ENCODE results near the gene ITGA11. TPM values are rescaled to one million over a fixed set of nuclear protein-coding genes. Genes with fewer than 3 reads are reported as not detected.

The ITGA11 gene
- total RNA-seq, 5 donors from 2014 or later (not counting 1 experiment from before 2014, with no cell fraction given) = 0.07 to 0.95 (median 0.18) TPM; not detected in 2

GRCh38 chr15:68367226-68367625 lies 64.7 kb downstream of the ITGA11 start:
- ChIA-PET POLR2A (no interaction called here), CTCF (no interaction called here)
- ATAC-seq (replicated peaks in 1 of 4) = no peak
- H3K27me3 ChIP-seq (replicated peaks in 1 of 2; ENCODE audit: control insufficient read depth in 2 of 2, extremely low read depth in 1 of 2, insufficient read depth in 2 of 2, low read length in 1 of 2) = peaks cover 0 to 25% of the 10 kb centered on the region in 2 experiments
- H3K36me3 ChIP-seq (ENCODE audit: control insufficient read depth in 2 of 2, extremely low read depth in 1 of 2, insufficient read depth in 1 of 2, low read length in 1 of 2) = no peaks in the 10 kb centered on the region
- no peak overlapping the region for H3K27ac ChIP-seq (ENCODE audit: low read length)
- peaks cover 0 to 5% (median 2%) of the 10 kb centered on the region in 3 donors for H3K4me1 Mint-ChIP-seq
- DNase-seq = no peak
- H3K4me3 ChIP-seq (ENCODE audit: control insufficient read depth in 1 of 2, extremely low read depth in 1 of 2, low read length in 1 of 2) = no peak overlapping the region
- H3K27ac Mint-ChIP-seq = no peak overlapping the region
- H3K9me3 ChIP-seq = no peaks in the 10 kb centered on the region
- 75% methylated on average over 4 of the region's 4 CpGs for WGBS (ENCODE audit: insufficient coverage)
- peaks cover 11 to 16% of the 10 kb centered on the region in 2 donors for H3K27me3 Mint-ChIP-seq
- no peak overlapping the region for H3K4me3 Mint-ChIP-seq
- peaks cover 0 to 2% of the 10 kb centered on the region in 2 experiments for H3K4me1 ChIP-seq (ENCODE audit: control insufficient read depth in 1 of 2, extremely low read depth in 1 of 2, insufficient read depth in 2 of 2, low read length in 2 of 2)
- H3K9me3 Mint-ChIP-seq = no peaks in the 10 kb centered on the region
- H3K36me3 Mint-ChIP-seq = no peaks in the 10 kb centered on the region

GRCh38 chr15:68366314-68366713 lies 65.6 kb downstream of the ITGA11 start:
- Mint-ChIP-seq H3K4me3 (no peak overlapping the region), H3K27ac (no peak overlapping the region), H3K27me3 (peaks cover 11 to 16% of the 10 kb centered on the region in 2 donors), H3K36me3 (no peaks in the 10 kb centered on the region), H3K4me1 (peaks cover 0 to 5% (median 2%) of the 10 kb centered on the region in 3 donors), H3K9me3 (no peaks in the 10 kb centered on the region)
- Histone ChIP-seq H3K27me3 (replicated peaks in 1 of 2; ENCODE audit: control insufficient read depth in 2 of 2, extremely low read depth in 1 of 2, insufficient read depth in 2 of 2, low read length in 1 of 2) (peaks cover 0 to 25% of the 10 kb centered on the region in 2 experiments), H3K4me1 (ENCODE audit: control insufficient read depth in 1 of 2, extremely low read depth in 1 of 2, insufficient read depth in 2 of 2, low read length in 2 of 2) (peaks cover 0 to 2% of the 10 kb centered on the region in 2 experiments), H3K36me3 (ENCODE audit: control insufficient read depth in 2 of 2, extremely low read depth in 1 of 2, insufficient read depth in 1 of 2, low read length in 1 of 2) (no peaks in the 10 kb centered on the region), H3K9me3 (no peaks in the 10 kb centered on the region), H3K4me3 (ENCODE audit: control insufficient read depth in 1 of 2, extremely low read depth in 1 of 2, low read length in 1 of 2) (no peak overlapping the region), H3K27ac (ENCODE audit: low read length) (no peak overlapping the region)
- ATAC-seq (replicated peaks in 1 of 4) (no peak), DNase-seq (no peak)
- ChIA-PET POLR2A (no interaction called here), CTCF (no interaction called here)
- WGBS (ENCODE audit: insufficient coverage) = 62% methylated on average over 3 of the region's 9 CpGs

GRCh38 chr15:68365770-68366169 lies 66.2 kb downstream of the ITGA11 start:
- peaks cover 0 to 5% (median 2%) of the 10 kb centered on the region in 3 donors for H3K4me1 Mint-ChIP-seq
- Histone ChIP-seq H3K27ac (ENCODE audit: low read length) (no peak overlapping the region), H3K4me3 (ENCODE audit: control insufficient read depth in 1 of 2, extremely low read depth in 1 of 2, low read length in 1 of 2) (no peak overlapping the region), H3K9me3 (no peaks in the 10 kb centered on the region), H3K27me3 (replicated peaks in 1 of 2; ENCODE audit: control insufficient read depth in 2 of 2, extremely low read depth in 1 of 2, insufficient read depth in 2 of 2, low read length in 1 of 2) (peaks cover 0 to 26% of the 10 kb centered on the region in 2 experiments), H3K36me3 (ENCODE audit: control insufficient read depth in 2 of 2, extremely low read depth in 1 of 2, insufficient read depth in 1 of 2, low read length in 1 of 2) (no peaks in the 10 kb centered on the region), H3K4me1 (ENCODE audit: control insufficient read depth in 1 of 2, extremely low read depth in 1 of 2, insufficient read depth in 2 of 2, low read length in 2 of 2) (peaks cover 0 to 2% of the 10 kb centered on the region in 2 experiments)
- no peak overlapping the region for H3K4me3 Mint-ChIP-seq
- H3K27me3 Mint-ChIP-seq = peaks cover 11 to 16% of the 10 kb centered on the region in 2 donors
- DNase-seq (no peak), ATAC-seq (replicated peaks in 1 of 4) (no peak)
- no peaks in the 10 kb centered on the region for H3K9me3 Mint-ChIP-seq
- 75% methylated on average over 4 of the region's 6 CpGs for WGBS (ENCODE audit: insufficient coverage)
- ChIA-PET CTCF (interaction anchor here in 1 of 2 donors (0.6 kb wide), 1 partner anchor 75 kb away, joined by 4 read pairs; no protein-coding TSS in a partner anchor), POLR2A (no interaction called here)
- no peaks in the 10 kb centered on the region for H3K36me3 Mint-ChIP-seq
- H3K27ac Mint-ChIP-seq = no peak overlapping the region

- Histone ChIP-seq H3K36me3 (ENCODE audit: control insufficient read depth in 2 of 2, extremely low read depth in 1 of 2, insufficient read depth in 1 of 2, low read length in 1 of 2) (no peaks in the 10 kb centered on the region), H3K4me1 (ENCODE audit: control insufficient read depth in 1 of 2, extremely low read depth in 1 of 2, insufficient read depth in 2 of 2, low read length in 2 of 2) (peaks cover 0 to 2% of the 10 kb centered on the region in 2 experiments), H3K27me3 (replicated peaks in 1 of 2; ENCODE audit: control insufficient read depth in 2 of 2, extremely low read depth in 1 of 2, insufficient read depth in 2 of 2, low read length in 1 of 2) (peaks cover 0 to 25% of the 10 kb centered on the region in 2 experiments), H3K4me3 (ENCODE audit: control insufficient read depth in 1 of 2, extremely low read depth in 1 of 2, low read length in 1 of 2) (no peak overlapping the region), H3K27ac (ENCODE audit: low read length) (no peak overlapping the region), H3K9me3 (no peaks in the 10 kb centered on the region)
- H3K27ac Mint-ChIP-seq = no peak overlapping the region
- peaks cover 0 to 5% (median 2%) of the 10 kb centered on the region in 3 donors for H3K4me1 Mint-ChIP-seq
- H3K4me3 Mint-ChIP-seq = no peak overlapping the region
- CTCF ChIA-PET = interaction anchor here in 1 of 2 donors (0.6 kb wide), 1 partner anchor 75 kb away, joined by 4 read pairs; no protein-coding TSS in a partner anchor
- ATAC-seq (replicated peaks in 1 of 4) (no peak), DNase-seq (no peak)
- no peaks in the 10 kb centered on the region for H3K36me3 Mint-ChIP-seq
- WGBS (ENCODE audit: insufficient coverage) = 36% methylated on average over 7 of the region's 7 CpGs
- peaks cover 11 to 16% of the 10 kb centered on the region in 2 donors for H3K27me3 Mint-ChIP-seq
- POLR2A ChIA-PET = no interaction called here
- no peaks in the 10 kb centered on the region for H3K9me3 Mint-ChIP-seq
Measured at GRCh38 chr15:68365140-68365745, 66.7 kb downstream of the ITGA11 start.

GRCh38 chr15:68364660-68365035 lies 67.3 kb downstream of the ITGA11 start:
- no peak overlapping the region for H3K27ac Mint-ChIP-seq
- peaks cover 9 to 14% of the 10 kb centered on the region in 2 donors for H3K27me3 Mint-ChIP-seq
- 72% methylated on average over 6 of the region's 11 CpGs for WGBS (ENCODE audit: insufficient coverage)
- peaks cover 0 to 20% of the 10 kb centered on the region in 2 experiments for H3K27me3 ChIP-seq (replicated peaks in 1 of 2; ENCODE audit: control insufficient read depth in 2 of 2, extremely low read depth in 1 of 2, insufficient read depth in 2 of 2, low read length in 1 of 2)
- DNase-seq (no peak), ATAC-seq (replicated peaks in 1 of 4) (no peak)
- ChIA-PET CTCF (no interaction called here), POLR2A (no interaction called here)
- H3K36me3 ChIP-seq (ENCODE audit: control insufficient read depth in 2 of 2, extremely low read depth in 1 of 2, insufficient read depth in 1 of 2, low read length in 1 of 2) = no peaks in the 10 kb centered on the region
- H3K27ac ChIP-seq (ENCODE audit: low read length) = no peak overlapping the region
- no peaks in the 10 kb centered on the region for H3K9me3 Mint-ChIP-seq
- no peaks in the 10 kb centered on the region for H3K36me3 Mint-ChIP-seq
- no peak overlapping the region for H3K4me3 Mint-ChIP-seq
- H3K9me3 ChIP-seq = no peaks in the 10 kb centered on the region
- H3K4me3 ChIP-seq (ENCODE audit: control insufficient read depth in 1 of 2, extremely low read depth in 1 of 2, low read length in 1 of 2) = no peak overlapping the region
- peaks cover 0 to 5% (median 2%) of the 10 kb centered on the region in 3 donors for H3K4me1 Mint-ChIP-seq
- peaks cover 0 to 2% of the 10 kb centered on the region in 2 experiments for H3K4me1 ChIP-seq (ENCODE audit: control insufficient read depth in 1 of 2, extremely low read depth in 1 of 2, insufficient read depth in 2 of 2, low read length in 2 of 2)

- peaks cover 0 to 5% (median 2%) of the 10 kb centered on the region in 3 donors for H3K4me1 Mint-ChIP-seq
- POLR2A ChIA-PET = no interaction called here
- H3K27me3 Mint-ChIP-seq = peaks cover 8 to 13% of the 10 kb centered on the region in 2 donors
Measured at GRCh38 chr15:68364028-68364659, 67.8 kb downstream of the ITGA11 start.

More at GRCh38 chr15:68364028-68364659, 67.8 kb downstream of the ITGA11 start:
- Mint-ChIP-seq H3K27ac (no peak overlapping the region), H3K4me3 (no peak overlapping the region), H3K36me3 (no peaks in the 10 kb centered on the region), H3K9me3 (no peaks in the 10 kb centered on the region)
- H3K27ac ChIP-seq (ENCODE audit: low read length) = no peak overlapping the region
- ATAC-seq (replicated peaks in 1 of 4) = no peak
- DNase-seq = no peak
- 100% methylated on average over 1 of the region's 7 CpGs for WGBS (ENCODE audit: insufficient coverage)
- no peaks in the 10 kb centered on the region for H3K36me3 ChIP-seq (ENCODE audit: control insufficient read depth in 2 of 2, extremely low read depth in 1 of 2, insufficient read depth in 1 of 2, low read length in 1 of 2)
- H3K4me3 ChIP-seq (ENCODE audit: control insufficient read depth in 1 of 2, extremely low read depth in 1 of 2, low read length in 1 of 2) = no peak overlapping the region
- CTCF ChIA-PET = no interaction called here
- H3K27me3 ChIP-seq (replicated peaks in 1 of 2; ENCODE audit: control insufficient read depth in 2 of 2, extremely low read depth in 1 of 2, insufficient read depth in 2 of 2, low read length in 1 of 2) = peaks cover 0 to 18% of the 10 kb centered on the region in 2 experiments
- H3K9me3 ChIP-seq = no peaks in the 10 kb centered on the region
- H3K4me1 ChIP-seq (ENCODE audit: control insufficient read depth in 1 of 2, extremely low read depth in 1 of 2, insufficient read depth in 2 of 2, low read length in 2 of 2) = peaks cover 0 to 2% of the 10 kb centered on the region in 2 experiments
